Amniotic epithelial cell (primary cell): ENCODE measurements around the gene EEF2KMT.
"Not testable (repeated sequence)": the region's sequence is repeated elsewhere in the genome, so short reads cannot be mapped to it uniquely, and the experiment has no call there.

Source experiments
- DNase-seq: peaks from one replicate; pipeline ENCODE4 v3.0.0-alpha.2; 2010; ENCODE audit warnings: low read depth

The EEF2KMT gene

GRCh38 chr16:5095145-5095830 is 2.3 kb downstream of the EEF2KMT start:
- DNase-seq = not testable (repeated sequence)

- not testable (repeated sequence) for DNase-seq
These were observed 3.8 kb downstream of the EEF2KMT start for GRCh38 chr16:5093746-5094145.

GRCh38 chr16:5093081-5093480 is 4.5 kb downstream of the EEF2KMT start:
- DNase-seq = not testable (repeated sequence)

GRCh38 chr16:5090592-5090991 is 7.0 kb downstream of the EEF2KMT start:
- not testable (repeated sequence) for DNase-seq

GRCh38 chr16:5089911-5090555 is 7.6 kb downstream of the EEF2KMT start:
- DNase-seq = not testable (repeated sequence)

- DNase-seq = not testable (repeated sequence)
These were observed 8.7 kb downstream of the EEF2KMT start for GRCh38 chr16:5088936-5089335.

GRCh38 chr16:5088086-5088790 is 9.4 kb downstream of the EEF2KMT start:
- DNase-seq = not testable (repeated sequence)

- not testable (repeated sequence) for DNase-seq
These were observed 11.9 kb downstream of the EEF2KMT start for GRCh38 chr16:5085716-5086115.

- DNase-seq = peak; percentile 41
These were observed 12.8 kb downstream of the EEF2KMT start for GRCh38 chr16:5084802-5085201.

- DNase-seq = not testable (repeated sequence)
These were observed 13.4 kb downstream of the EEF2KMT start for GRCh38 chr16:5084099-5084731.

- not testable (repeated sequence) for DNase-seq
These were observed 13.9 kb downstream of the EEF2KMT start for GRCh38 chr16:5083646-5084045.

- not testable (repeated sequence) for DNase-seq
These were observed 16.6 kb downstream of the EEF2KMT start for GRCh38 chr16:5080996-5081395.

- not testable (repeated sequence) for DNase-seq
These were observed 17.1 kb downstream of the EEF2KMT start for GRCh38 chr16:5080461-5080860.

GRCh38 chr16:5078626-5079025 is 19.0 kb downstream of the EEF2KMT start:
- no peak for DNase-seq

- DNase-seq = no peak
These were observed 20.3 kb downstream of the EEF2KMT start for GRCh38 chr16:5077304-5077703.

GRCh38 chr16:5075637-5076036 is 22.0 kb downstream of the EEF2KMT start:
- no peak for DNase-seq

- not testable (repeated sequence) for DNase-seq
These were observed 23.8 kb downstream of the EEF2KMT start for GRCh38 chr16:5073771-5074170.

GRCh38 chr16:5073279-5073629 is 24.3 kb downstream of the EEF2KMT start:
- DNase-seq = peak; percentile 29

GRCh38 chr16:5072334-5073278 is 25.0 kb downstream of the EEF2KMT start:
- DNase-seq = peak; percentile 62

- DNase-seq = peak; percentile 69
These were observed 25.8 kb downstream of the EEF2KMT start, which contains the start of gene ALG1 for GRCh38 chr16:5071681-5072333. Gene ALG1, plus strand, starts transcription at chr16:5071843. Its CDS starts 7 bp downstream, at chr16:5071850.

- DNase-seq = no peak
These were observed 26.3 kb downstream of the EEF2KMT start for GRCh38 chr16:5071341-5071680.
